Epithelial cell of alveolus of lung (primary cell): ENCODE measurements around the gene PCDHGB3. TPM values are rescaled to one million over a fixed set of nuclear protein-coding genes. Genes with fewer than 3 reads are reported as not detected.

Source experiments
- total RNA-seq: library from RNA; depleted of rRNA; stranded (reverse); fragments of >200 nt; gene quantifications from 2 replicates; pipeline ENCODE4 v1.2.1, GENCODE V29; 2015

PCDHGB3 gene
- total RNA-seq: 0.39 and 6.1 TPM in 2 replicates

GRCh38 chr5:141369994-141370848 lies at the start of gene PCDHGB3:
TSS of gene PCDHGB3 (plus strand) at chr5:141370242. CDS start at chr5:141370395, 153 bp downstream.

GRCh38 chr5:141330299-141331080 lies 39.6 kb upstream of the PCDHGB3 start, which contains the start of gene PCDHGA1:
TSS of gene PCDHGA1 (plus strand) at chr5:141330514.

GRCh38 chr5:141338538-141339306 lies 31.3 kb upstream of the PCDHGB3 start, which contains the start of gene PCDHGA2:
TSS of gene PCDHGA2 (plus strand) at chr5:141338760.

GRCh38 chr5:141343242-141343952 lies 26.6 kb upstream of the PCDHGB3 start, which contains the start of gene PCDHGA3:
TSS of gene PCDHGA3 (plus strand) at chr5:141343829. CDS start at chr5:141344034, 205 bp downstream.

GRCh38 chr5:141349917-141350619 lies 20.0 kb upstream of the PCDHGB3 start, which contains the start of gene PCDHGB1:
TSS of gene PCDHGB1 (plus strand) at chr5:141350099. CDS start at chr5:141350261, 162 bp downstream.

GRCh38 chr5:141354900-141355469 lies 15.1 kb upstream of the PCDHGB3 start, which contains the start of gene PCDHGA4:
TSS of gene PCDHGA4 (plus strand) at chr5:141355021. CDS start at chr5:141355108, 87 bp downstream.

GRCh38 chr5:141359790-141360426 lies 10.1 kb upstream of the PCDHGB3 start, which contains the start of gene PCDHGB2:
TSS of gene PCDHGB2 (plus strand) at chr5:141359994. CDS start at chr5:141360136, 142 bp downstream.

GRCh38 chr5:141363952-141364660 lies 5.9 kb upstream of the PCDHGB3 start, which contains the start of gene PCDHGA5:
TSS of gene PCDHGA5 (plus strand) at chr5:141364162. CDS start at chr5:141364331, 169 bp downstream.

GRCh38 chr5:141373673-141374317 lies 3.8 kb downstream of the PCDHGB3 start, which contains the start of gene PCDHGA6:
TSS of gene PCDHGA6 (plus strand) at chr5:141373891. CDS start at chr5:141374084, 193 bp downstream.

GRCh38 chr5:141382469-141383294 lies 12.6 kb downstream of the PCDHGB3 start, which contains the start of gene PCDHGA7:
TSS of gene PCDHGA7 (plus strand) at chr5:141382742. CDS start at chr5:141382900, 158 bp downstream.

GRCh38 chr5:141387557-141388311 lies 17.7 kb downstream of the PCDHGB3 start, which contains the start of gene PCDHGB4:
TSS of gene PCDHGB4 (plus strand) at chr5:141387698. CDS start at chr5:141387885, 187 bp downstream.

GRCh38 chr5:141392429-141393198 lies 22.6 kb downstream of the PCDHGB3 start, which contains the start of gene PCDHGA8:
TSS of gene PCDHGA8 (plus strand) at chr5:141392633. CDS start at chr5:141392814, 181 bp downstream.

GRCh38 chr5:141397756-141398551 lies 27.9 kb downstream of the PCDHGB3 start, which contains the start of gene PCDHGB5:
TSS of gene PCDHGB5 (plus strand) at chr5:141397947. CDS start at chr5:141398128, 181 bp downstream.

GRCh38 chr5:141402553-141403243 lies 32.7 kb downstream of the PCDHGB3 start, which contains the start of gene PCDHGA9:
TSS of gene PCDHGA9 (plus strand) at chr5:141402778. CDS start at chr5:141402953, 175 bp downstream.

